K562 (cell line): ENCODE data around the gene FGF22. TPM values are rescaled to one million over a fixed set of nuclear protein-coding genes. Genes with fewer than 3 reads are reported as not detected.

Experiments
- ATAC-seq: fragments of 200-7000 bp; cut with Tn5 transposase; 3 replicates; pipeline ENCODE4 v1.9.1; 2020; ENCODE audit warnings: moderate library complexity
- BruUV-seq: library from RNA; stranded (reverse); fragments of 400-500 nt; replicated peaks from 2 replicates; lab custom pipeline; 2021; lab: Mats Ljungman, UMichigan
- CTCF ChIA-PET: fragments of 300-600 bp; formaldehyde crosslinking; extraction: SDS; loops from one replicate; lab custom pipeline; 2021; ENCODE audit warnings: low intra/inter-chr PET ratio; lab: Yijun Ruan, JAX
- POLR2A ChIA-PET: fragments of 300-600, 350-650 bp; sonication (Branson Sonifier 250); formaldehyde crosslinking; extraction: SDS; loops from one replicate; lab custom pipeline; 2021; ENCODE audit warnings: antibody characterized with exemption, inconsistent platforms; lab: Yijun Ruan, JAX
- DNase-seq, 4 experiments: peaks; one replicate each; pipeline versions ENCODE4 v3.0.0 to v3.0.0-alpha.2; 2011 to 2018; ENCODE audit warnings: low spot score in 3 of 4, mixed read lengths in 3 of 4; ENCODE audit errors: extremely low read depth in 1 of 4
- FAIRE-seq: peaks from 2 replicates; lab custom pipeline; 2011; peaks lifted over from hg19 to GRCh38; lab: Jason Lieb, UNC
- H2AFZ ChIP-seq: 2 replicates; pipeline ENCODE4 v1.6.0; 2011; ENCODE audit warnings: low read depth, low read length, control low read depth, inconsistent platforms
- H3K27ac ChIP-seq: fragments of 200-600 bp; 3 replicates; pipeline ENCODE4 v1.8.0; 2011; ENCODE audit warnings: low read depth, mild to moderate bottlenecking, control low read depth, inconsistent platforms, low read length, moderate library complexity, mixed read lengths; ENCODE audit errors: extremely low read depth
- H3K27me3 ChIP-seq, 2 experiments: fragments of 300-600 bp in 1 of 2; 2 replicates in 1 of 2; 3 replicates in 1 of 2; pipeline versions ENCODE4 v1.6.0 to v1.8.0; 2011; ENCODE audit warnings: inconsistent platforms in 2 of 2, low read length in 2 of 2, mild to moderate bottlenecking in 1 of 2, mixed read lengths in 1 of 2, moderate library complexity in 1 of 2; ENCODE audit not compliant: control insufficient read depth in 2 of 2, insufficient read depth in 2 of 2
- H3K36me3 ChIP-seq: fragments of 300-600 bp; 3 replicates; pipeline ENCODE4 v1.8.0; 2011; ENCODE audit warnings: mild to moderate bottlenecking, low read length, inconsistent platforms; ENCODE audit not compliant: control insufficient read depth, insufficient read depth
- H3K4me1 ChIP-seq, 2 experiments: fragments of 200-600 bp in 1 of 2; replicated peaks in 1 of 2; 2 replicates in 1 of 2; 3 replicates in 1 of 2; pipeline versions ENCODE4 v1.5.1 to v1.8.0; 2011; ENCODE audit warnings: inconsistent platforms in 2 of 2, low read length in 2 of 2, mild to moderate bottlenecking in 1 of 2, mixed read lengths in 1 of 2, moderate library complexity in 1 of 2; ENCODE audit not compliant: control insufficient read depth in 2 of 2, insufficient read depth in 2 of 2
- H3K4me2 ChIP-seq: 2 replicates; pipeline ENCODE4 v1.6.1; 2011; ENCODE audit warnings: low read length, control low read depth, inconsistent platforms, mixed read lengths; ENCODE audit not compliant: insufficient read depth
- H3K4me3 ChIP-seq: fragments of 200-600 bp; sonication (generic), shearing (Covaris generic); 2 replicates; pipeline ENCODE4 v1.5.1; 2016; ENCODE audit warnings: control low read depth, inconsistent platforms
- H3K79me2 ChIP-seq: fragments of 200-600 bp; 3 replicates; pipeline ENCODE4 v1.8.0; 2011; ENCODE audit warnings: low read length, inconsistent platforms; ENCODE audit not compliant: control insufficient read depth, insufficient read depth
- H3K9ac ChIP-seq, 2 experiments: 2 replicates each; pipeline versions ENCODE4 v1.6.0 to v1.6.1; 2011; ENCODE audit warnings: low read depth in 2 of 2, low read length in 2 of 2, control low read depth in 1 of 2, inconsistent platforms in 1 of 2, mild to moderate bottlenecking in 1 of 2, mixed read lengths in 1 of 2; ENCODE audit not compliant: insufficient read depth in 1 of 2
- H3K9me1 ChIP-seq: one replicate; pipeline ENCODE4 v1.6.0; 2011; ENCODE audit warnings: inconsistent platforms, mild to moderate bottlenecking, low read length, moderate library complexity; ENCODE audit not compliant: control insufficient read depth, insufficient read depth
- H3K9me3 ChIP-seq: replicated peaks from 2 replicates; pipeline ENCODE4 v1.5.1; 2011; ENCODE audit warnings: low read depth, low read length, inconsistent platforms; ENCODE audit not compliant: control insufficient read depth, insufficient read depth
- H4K20me1 ChIP-seq: replicated peaks from 2 replicates; pipeline ENCODE4 v1.6.1; 2011; ENCODE audit warnings: low read length, inconsistent platforms, mixed read lengths; ENCODE audit not compliant: control insufficient read depth, insufficient read depth
- CBFA2T3 ChIP-seq: fragments of 450-650 bp; IDR thresholded peaks from 2 replicates; pipeline ENCODE4 v1.6.1; 2017
- GTF3C2 ChIP-seq: IDR thresholded peaks from 3 replicates; pipeline ENCODE4 v1.6.1; 2011; ENCODE audit warnings: borderline replicate concordance, mild to moderate bottlenecking, moderate library complexity; ENCODE audit not compliant: insufficient read length; ENCODE audit errors: extremely low read depth
- STAT5B ChIP-seq: fragments of 250-450 bp; sonication (Bioruptor Pico); IDR thresholded peaks from 2 replicates; pipeline ENCODE4 v1.8.0; 2021; ENCODE audit warnings: mild to moderate bottlenecking, inconsistent platforms
- ZFX ChIP-seq: sonication (generic); formaldehyde crosslinking; IDR thresholded peaks from 2 replicates; pipeline ENCODE4 v1.8.0; 2022; ENCODE audit warnings: mild to moderate bottlenecking, missing genetic modification reagents, moderate library complexity
- ZNF217 ChIP-seq: sonication (generic); formaldehyde crosslinking; IDR thresholded peaks from 2 replicates; pipeline ENCODE4 v1.8.0; 2022; ENCODE audit warnings: mild to moderate bottlenecking, missing genetic modification reagents
- WGBS: fragments of 100-300 bp; shearing (Covaris generic); methylation state at CpG from one replicate; pipeline ENCODE4 v1.1.6; 2016; ENCODE audit warnings: low coverage, mixed read lengths; ENCODE audit not compliant: insufficient coverage; ENCODE audit errors: missing lambda C conversion rate; 5-methylcytosine and 5-hydroxymethylcytosine counted together
- in situ Hi-C: fragments of 300-500 bp; cut with MboI; formaldehyde crosslinking; loops from 4 replicates; pipeline ENCODE4 v1.15.0; 2018; ENCODE audit warnings: inconsistent platforms, mixed read lengths
- intact Hi-C: fragments of 100-400 bp; cut with micrococcal nuclease; formaldehyde crosslinking; loops from 2 replicates; pipeline ENCODE4 v1.14.2; 2022
- polyA plus RNA-seq, 8 experiments: library from polyadenylated mRNA; depleted of rRNA in 4 of 8; stranded (reverse) in 5 of 8; unstranded in 3 of 8; fragments of >200 nt; fragmentation: Nextera tagmentation in 2 of 8; fragmentation: Illumina TruSeq in 1 of 8; extraction: Ambion mirVana in 2 of 8; extraction: Trizol in 1 of 8; gene quantifications; 2 replicates each; pipeline versions ENCODE4 v1.2.1 to v1.2.3, GENCODE V29; 2011 to 2014; ENCODE audit warnings: inconsistent platforms in 1 of 8, missing spikeins in 1 of 8
- total RNA-seq, 7 experiments: library from RNA; depleted of rRNA in 6 of 7; stranded (reverse); fragments of >200 nt in 6 of 7; fragmentation: Illumina TruSeq in 2 of 7; extraction: Trizol in 2 of 7; gene quantifications; 2 replicates each; pipeline versions ENCODE4 v1.2.1 to v1.2.3, GENCODE V29; 2011 to 2021; ENCODE audit warnings: low replicate concordance in 1 of 7

FGF22 gene
- total and polyA plus RNA-seq, 9 of the 15 experiments (the other 6 are each of a cell fraction or from before 2014, with no cell fraction given), result 0.14 to 2.2 (median 0.86) TPM; not detected in 4

GRCh38 chr19:590750-591098 is 49.0 kb upstream of the FGF22 start:
- no peak overlapping the region for H3K4me2 ChIP-seq
- H3K36me3 ChIP-seq, result no peaks in the 10 kb centered on the region
- intact Hi-C loops, result no loop called here
- 0% methylated on average over 6 of the region's 41 CpGs for WGBS
- BruUV-seq, result no TSS peak
- H3K9ac ChIP-seq, result no peak overlapping the region
- in situ Hi-C loops, result no loop called here
- H3K79me2 ChIP-seq, result no peaks in the 10 kb centered on the region
- peaks cover 12 to 31% of the 10 kb centered on the region in 2 experiments; a peak in 4 of 5 replicates for H3K27me3 ChIP-seq
- H2AFZ ChIP-seq, result no peak overlapping the region
- peaks cover 3 to 80% of the 10 kb centered on the region in 2 experiments; a peak in 3 of 5 replicates for H3K4me1 ChIP-seq
- H3K4me3 ChIP-seq, result peak overlapping the region; percentile 28; the same call in 1 of the 2 replicates
- TF ChIP-seq GTF3C2 (no peak), STAT5B (CRISPR knock-in tag) (no peak), ZFX (CRISPR knock-in tag) (0 out of 2 replicates have a peak, but pooled peaks have one; percentile 4), CBFA2T3 (no peak), ZNF217 (CRISPR knock-in tag) (no peak)
- ChIA-PET POLR2A (no interaction called here), CTCF (no interaction called here)
- H4K20me1 ChIP-seq, result peaks cover 17% of the 10 kb centered on the region; the same call in 1 of the 2 replicates
- H3K9me1 ChIP-seq, result no peaks in the 10 kb centered on the region
- no peaks in the 10 kb centered on the region for H3K9me3 ChIP-seq
- ATAC-seq (no peak), DNase-seq (no peak), FAIRE-seq (no peak)
- no peak overlapping the region for H3K27ac ChIP-seq
